DMS114 treated with DMSO at 0.1 percent for 48 hours (cell line): ENCODE measurements around the gene LCE1A.

ENCODE experiments used
- DNase-seq: peaks from one replicate; lab custom pipeline; 2025; ENCODE audit not compliant: unreplicated experiment; lab: John Stamatoyannopoulos, UW

Gene LCE1A

GRCh38 chr1:152827173-152827572, at the start of gene LCE1A:
LCE1A (plus strand) TSS chr1:152827473; CDS start chr1:152827473, 0 bp downstream.
- DNase-seq = no peak

- DNase-seq = no peak
These were observed 49.6 kb upstream of the LCE1A start for GRCh38 chr1:152777510-152778137.

GRCh38 chr1:152783095-152783494, 44.2 kb upstream of the LCE1A start:
- DNase-seq = no peak

GRCh38 chr1:152786077-152786476, 41.2 kb upstream of the LCE1A start, which contains the start of gene LCE1E:
LCE1E (plus strand) TSS chr1:152786257; CDS start chr1:152787300, 1,043 bp downstream.
- DNase-seq = no peak

GRCh38 chr1:152795686-152796085, 31.6 kb upstream of the LCE1A start:
- no peak for DNase-seq

GRCh38 chr1:152796421-152796820, 30.9 kb upstream of the LCE1A start, which contains the start of gene LCE1D:
LCE1D (plus strand) TSS chr1:152796721; CDS start chr1:152797795, 1,074 bp downstream.
- DNase-seq = no peak

- no peak for DNase-seq
These were observed 25.9 kb upstream of the LCE1A start for GRCh38 chr1:152801333-152801732.

GRCh38 chr1:152806576-152806975, 20.7 kb upstream of the LCE1A start, which contains the start of gene LCE1C:
LCE1C (minus strand) TSS chr1:152806651; CDS start chr1:152805478, 1,173 bp downstream.
- DNase-seq = no peak

- no peak for DNase-seq
These were observed 16.2 kb upstream of the LCE1A start for GRCh38 chr1:152811050-152811449.

GRCh38 chr1:152811671-152812070, 15.6 kb upstream of the LCE1A start, which contains the start of gene LCE1B:
LCE1B (plus strand) TSS chr1:152811971; CDS start chr1:152812447, 476 bp downstream.
- no peak for DNase-seq

- DNase-seq = no peak
These were observed 10.0 kb upstream of the LCE1A start for GRCh38 chr1:152817309-152817708.

GRCh38 chr1:152823294-152823693, 4.0 kb upstream of the LCE1A start:
- DNase-seq = no peak

- DNase-seq = no peak
These were observed 2.3 kb upstream of the LCE1A start for GRCh38 chr1:152824964-152825363.

- DNase-seq = no peak
These were observed 9.6 kb downstream of the LCE1A start for GRCh38 chr1:152836870-152837269.

GRCh38 chr1:152842556-152842955, 15.3 kb downstream of the LCE1A start, which contains the start of gene LCE6A:
LCE6A (plus strand) TSS chr1:152842856; CDS start chr1:152843521, 665 bp downstream.
- DNase-seq = no peak

GRCh38 chr1:152855661-152856060, 28.4 kb downstream of the LCE1A start:
- no peak for DNase-seq

- no peak for DNase-seq
These were observed 30.8 kb downstream of the LCE1A start for GRCh38 chr1:152858062-152858461.

GRCh38 chr1:152859696-152860095, 32.4 kb downstream of the LCE1A start, which contains the start of gene LCE7A:
LCE7A (plus strand) TSS chr1:152859996; CDS start chr1:152860698, 702 bp downstream.
- no peak for DNase-seq

GRCh38 chr1:152860129-152860528, 32.9 kb downstream of the LCE1A start:
- DNase-seq = no peak

- no peak for DNase-seq
These were observed 34.1 kb downstream of the LCE1A start for GRCh38 chr1:152861374-152861773.

- no peak for DNase-seq
These were observed 37.2 kb downstream of the LCE1A start for GRCh38 chr1:152864443-152864842.

- DNase-seq = no peak
These were observed 39.0 kb downstream of the LCE1A start for GRCh38 chr1:152866321-152866720.
